HEK293 (cell line): ENCODE results near the gene TBL1XR1.

Source experiments
- CTCF ChIA-PET: fragments of 350-600 bp; formaldehyde crosslinking; extraction: SDS; loops from one replicate; lab custom pipeline; 2021; ENCODE audit warnings: antibody characterized with exemption; lab: Yijun Ruan, JAX
- POLR2A ChIA-PET: fragments of 300-600 bp; formaldehyde crosslinking; extraction: SDS; loops from one replicate; lab custom pipeline; 2020; ENCODE audit warnings: antibody characterized with exemption, inconsistent platforms; lab: Yijun Ruan, JAX
- H3K27ac ChIP-seq: fragments of 200-500 bp; sonication (Bioruptor generic); 2 replicates; pipeline ENCODE4 v1.5.1; 2014; ENCODE audit warnings: low read depth, low read length, control low read depth, inconsistent platforms; ENCODE audit errors: extremely low read depth
- H3K36me3 ChIP-seq, 2 experiments: fragments of 200-500 bp in 1 of 2; sonication (Bioruptor generic) in 1 of 2; 1 replicate in 1 of 2; 2 replicates in 1 of 2; pipeline ENCODE4 v1.5.1; 2014 to 2017; ENCODE audit warnings: inconsistent platforms in 2 of 2, low read length in 2 of 2; ENCODE audit not compliant: control insufficient read depth in 2 of 2, insufficient read depth in 1 of 2
- H3K4me1 ChIP-seq: fragments of 200-500 bp; sonication (Bioruptor generic); 2 replicates; pipeline ENCODE4 v1.5.1; 2014; ENCODE audit warnings: mild to moderate bottlenecking, low read length, inconsistent platforms; ENCODE audit not compliant: control insufficient read depth, insufficient read depth
- H3K4me3 ChIP-seq: 2 replicates; pipeline ENCODE4 v1.5.1; 2011; ENCODE audit warnings: low read depth, mild to moderate bottlenecking, control low read depth, low read length, moderate library complexity
- H3K9me3 ChIP-seq: fragments of 200-500 bp; sonication (Bioruptor generic); 2 replicates; pipeline ENCODE4 v1.5.1; 2014; ENCODE audit warnings: low read depth, low read length, inconsistent platforms; ENCODE audit not compliant: control insufficient read depth, insufficient read depth
- FEZF1 ChIP-seq: fragments of 450-650 bp; formaldehyde crosslinking; IDR thresholded peaks from 2 replicates; pipeline ENCODE4 v1.5.1; 2016; ENCODE audit warnings: missing biosample characterization, missing genetic modification characterization
- GLIS2 ChIP-seq: fragments of 450-650 bp; formaldehyde crosslinking; IDR thresholded peaks from 2 replicates; pipeline ENCODE4 v1.5.1; 2016; ENCODE audit warnings: missing biosample characterization, missing genetic modification characterization
- HOXD13 ChIP-seq: sonication (generic); formaldehyde crosslinking; IDR thresholded peaks from 2 replicates; pipeline ENCODE4 v1.8.0; 2022; ENCODE audit warnings: missing genetic modification reagents, borderline replicate concordance
- KLF7 ChIP-seq: fragments of 450-650 bp; formaldehyde crosslinking; IDR thresholded peaks from 2 replicates; pipeline ENCODE4 v1.5.1; 2016; ENCODE audit warnings: missing biosample characterization, missing genetic modification characterization, borderline replicate concordance
- OVOL3 ChIP-seq: fragments of 450-650 bp; formaldehyde crosslinking; IDR thresholded peaks from 2 replicates; pipeline ENCODE4 v1.5.1; 2016; ENCODE audit warnings: missing biosample characterization, missing genetic modification characterization
- PRDM1 ChIP-seq: fragments of 450-650 bp; formaldehyde crosslinking; IDR thresholded peaks from 2 replicates; pipeline ENCODE4; 2016; ENCODE audit warnings: missing biosample characterization, missing genetic modification characterization
- RBAK ChIP-seq: fragments of 450-650 bp; formaldehyde crosslinking; IDR thresholded peaks from 2 replicates; pipeline ENCODE4 v1.5.1; 2016; ENCODE audit warnings: missing biosample characterization, missing genetic modification characterization
- SCRT2 ChIP-seq: fragments of 450-650 bp; formaldehyde crosslinking; IDR thresholded peaks from 2 replicates; pipeline ENCODE4 v1.5.1; 2016; ENCODE audit warnings: missing biosample characterization, missing genetic modification characterization
- SETDB1 ChIP-seq: IDR thresholded peaks from one replicate; pipeline ENCODE4 v1.6.1; 2017; ENCODE audit warnings: mild to moderate bottlenecking, low read length, moderate library complexity, mixed read lengths; ENCODE audit not compliant: insufficient read length
- SP2 ChIP-seq: fragments of 450-650 bp; formaldehyde crosslinking; IDR thresholded peaks from 2 replicates; pipeline ENCODE4 v1.5.1; 2016; ENCODE audit warnings: missing biosample characterization, missing genetic modification characterization
- ZNF114 ChIP-seq: fragments of 450-650 bp; formaldehyde crosslinking; IDR thresholded peaks from 2 replicates; pipeline ENCODE4 v1.5.0; 2017; ENCODE audit warnings: missing biosample characterization, missing genetic modification characterization
- ZNF121 ChIP-seq: fragments of 450-650 bp; formaldehyde crosslinking; IDR thresholded peaks from 2 replicates; pipeline ENCODE4 v1.5.1; 2016; ENCODE audit warnings: missing biosample characterization, missing genetic modification characterization
- ZNF169 ChIP-seq: fragments of 450-650 bp; formaldehyde crosslinking; IDR thresholded peaks from 2 replicates; pipeline ENCODE4 v1.5.1; 2016; ENCODE audit warnings: missing biosample characterization, missing genetic modification characterization
- ZNF19 ChIP-seq: fragments of 450-650 bp; formaldehyde crosslinking; IDR thresholded peaks from 2 replicates; pipeline ENCODE4; 2016; ENCODE audit warnings: missing biosample characterization, missing genetic modification characterization, low read depth
- ZNF248 ChIP-seq: fragments of 450-650 bp; formaldehyde crosslinking; IDR thresholded peaks from 2 replicates; pipeline ENCODE4 v1.5.1; 2017; ENCODE audit warnings: missing biosample characterization, missing genetic modification characterization
- ZNF266 ChIP-seq: fragments of 450-650 bp; formaldehyde crosslinking; IDR thresholded peaks from 2 replicates; pipeline ENCODE4 v1.5.1; 2016; ENCODE audit warnings: missing biosample characterization, missing genetic modification characterization, low read depth
- ZNF350 ChIP-seq: fragments of 450-650 bp; formaldehyde crosslinking; IDR thresholded peaks from 2 replicates; pipeline ENCODE4 v1.5.0; 2017; ENCODE audit warnings: missing biosample characterization, mild to moderate bottlenecking, missing genetic modification characterization
- ZNF624 ChIP-seq: fragments of 450-650 bp; formaldehyde crosslinking; IDR thresholded peaks from 2 replicates; pipeline ENCODE4 v1.5.1; 2017; ENCODE audit warnings: missing biosample characterization, missing genetic modification characterization
- ZNF660 ChIP-seq: fragments of 450-650 bp; IDR thresholded peaks from 2 replicates; pipeline ENCODE4 v1.5.1; 2018; ENCODE audit warnings: missing biosample characterization, mild to moderate bottlenecking, missing genetic modification characterization
- ZNF664 ChIP-seq: fragments of 450-650 bp; formaldehyde crosslinking; IDR thresholded peaks from 2 replicates; pipeline ENCODE4 v1.5.1; 2016; ENCODE audit warnings: missing biosample characterization, missing genetic modification characterization
- ZNF707 ChIP-seq: fragments of 450-650 bp; formaldehyde crosslinking; IDR thresholded peaks from 2 replicates; pipeline ENCODE4 v1.5.1; 2016; ENCODE audit warnings: missing biosample characterization, missing genetic modification characterization
- ZNF747 ChIP-seq: fragments of 450-650 bp; formaldehyde crosslinking; IDR thresholded peaks from 2 replicates; pipeline ENCODE4 v1.5.1; 2016; ENCODE audit warnings: missing biosample characterization, missing genetic modification characterization
- TF ChIP-seq, protein P1 (sequence below): fragments of 450-650 bp; formaldehyde crosslinking; optimal IDR thresholded peaks from 2 replicates; pipeline ENCODE3; 2016; ENCODE audit warnings: missing biosample characterization, mild to moderate bottlenecking, missing genetic modification characterization
- TF ChIP-seq, protein P2 (sequence below): fragments of 450-650 bp; formaldehyde crosslinking; IDR thresholded peaks from 2 replicates; pipeline ENCODE4 v1.5.1; 2016; ENCODE audit warnings: missing biosample characterization, missing genetic modification characterization
- TF ChIP-seq, protein P3 (sequence below): fragments of 450-650 bp; formaldehyde crosslinking; IDR thresholded peaks from 2 replicates; pipeline ENCODE4 v1.5.1; 2016; ENCODE audit warnings: missing biosample characterization, missing genetic modification characterization
- TF ChIP-seq, protein P4 (sequence below): fragments of 450-650 bp; IDR thresholded peaks from 2 replicates; pipeline ENCODE4 v1.5.1; 2018; ENCODE audit warnings: missing biosample characterization, missing genetic modification characterization
- TF ChIP-seq, protein P5 (sequence below): fragments of 450-650 bp; formaldehyde crosslinking; IDR thresholded peaks from 2 replicates; pipeline ENCODE4 v1.5.1; 2016; ENCODE audit warnings: missing biosample characterization, missing genetic modification characterization

The TBL1XR1 gene

DNA sequence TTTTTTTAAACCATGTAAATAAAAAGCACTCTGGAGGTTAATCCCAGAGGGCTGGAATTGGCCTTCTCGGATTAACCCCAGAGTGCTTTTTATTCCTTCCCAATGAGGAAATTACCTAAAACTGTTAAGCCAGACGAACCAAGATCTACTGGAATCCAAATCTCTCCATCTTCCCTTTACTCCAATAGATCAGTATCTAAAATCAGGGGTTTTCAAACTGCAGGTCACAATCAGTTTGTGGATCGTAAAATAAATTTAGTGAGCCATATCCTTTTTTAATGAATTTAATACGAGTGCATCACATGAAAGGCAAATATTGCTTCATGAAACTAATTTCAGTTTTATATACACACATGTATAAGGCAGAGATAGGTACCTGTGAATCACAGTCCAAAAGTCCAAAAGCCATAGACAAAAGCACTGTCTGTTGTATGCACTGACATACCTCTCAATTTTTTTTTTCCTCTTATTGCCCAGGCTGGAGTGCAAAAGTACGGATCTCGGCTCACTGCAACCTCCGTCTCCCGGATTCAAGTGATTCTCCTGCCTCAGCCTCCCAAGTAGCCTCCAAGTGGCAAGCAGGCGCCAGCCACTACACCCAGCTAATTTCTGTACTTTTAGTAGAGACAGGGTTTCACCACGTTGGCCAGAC, 61.3 kb downstream of the TBL1XR1 start:
- H3K4me1 ChIP-seq, result no peaks in the 10 kb centered on the region

DNA sequence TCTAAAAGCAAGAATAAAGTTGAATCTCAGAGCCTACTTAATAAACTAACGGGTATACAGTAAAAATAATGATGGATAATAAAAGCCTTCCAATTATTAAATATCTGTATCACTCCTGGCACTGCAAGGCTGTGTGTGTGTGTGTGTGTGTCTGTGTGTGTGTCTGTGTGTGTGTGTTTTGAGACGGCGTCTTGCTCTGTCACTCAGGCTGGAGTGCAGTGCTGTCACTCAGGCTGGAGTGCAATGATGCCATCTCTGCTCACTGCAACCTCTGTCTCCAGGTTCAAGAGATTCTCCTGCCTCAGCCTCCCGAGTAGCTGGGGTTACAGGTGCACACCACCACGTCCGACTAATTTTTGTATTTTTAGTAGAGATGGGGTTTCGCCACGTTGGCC, 62.5 kb downstream of the TBL1XR1 start:
- TF ChIP-seq GLIS2 (tag by site-specific recombination) (no peak), HOXD13 (CRISPR knock-in tag) (no peak), ZNF747 (tag by site-specific recombination) (no peak), SP2 (tag by site-specific recombination) (no peak), OVOL3 (tag by site-specific recombination) (no peak), ZNF266 (tag by site-specific recombination) (no peak), FEZF1 (tag by site-specific recombination) (no peak), ZNF664 (no peak), RBAK (tag by site-specific recombination) (no peak), ZNF114 (tag by site-specific recombination) (no peak), ZNF169 (tag by site-specific recombination) (no peak), SCRT2 (no peak), ZNF350 (tag by site-specific recombination) (no peak), ZNF707 (tag by site-specific recombination) (no peak)
- TF ChIP-seq, protein P1, sequence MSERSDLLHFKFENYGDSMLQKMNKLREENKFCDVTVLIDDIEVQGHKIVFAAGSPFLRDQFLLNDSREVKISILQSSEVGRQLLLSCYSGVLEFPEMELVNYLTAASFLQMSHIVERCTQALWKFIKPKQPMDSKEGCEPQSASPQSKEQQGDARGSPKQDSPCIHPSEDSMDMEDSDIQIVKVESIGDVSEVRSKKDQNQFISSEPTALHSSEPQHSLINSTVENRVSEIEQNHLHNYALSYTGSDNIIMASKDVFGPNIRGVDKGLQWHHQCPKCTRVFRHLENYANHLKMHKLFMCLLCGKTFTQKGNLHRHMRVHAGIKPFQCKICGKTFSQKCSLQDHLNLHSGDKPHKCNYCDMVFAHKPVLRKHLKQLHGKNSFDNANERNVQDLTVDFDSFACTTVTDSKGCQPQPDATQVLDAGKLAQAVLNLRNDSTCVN (tag by site-specific recombination), result no peak
- TF ChIP-seq, protein P2, sequence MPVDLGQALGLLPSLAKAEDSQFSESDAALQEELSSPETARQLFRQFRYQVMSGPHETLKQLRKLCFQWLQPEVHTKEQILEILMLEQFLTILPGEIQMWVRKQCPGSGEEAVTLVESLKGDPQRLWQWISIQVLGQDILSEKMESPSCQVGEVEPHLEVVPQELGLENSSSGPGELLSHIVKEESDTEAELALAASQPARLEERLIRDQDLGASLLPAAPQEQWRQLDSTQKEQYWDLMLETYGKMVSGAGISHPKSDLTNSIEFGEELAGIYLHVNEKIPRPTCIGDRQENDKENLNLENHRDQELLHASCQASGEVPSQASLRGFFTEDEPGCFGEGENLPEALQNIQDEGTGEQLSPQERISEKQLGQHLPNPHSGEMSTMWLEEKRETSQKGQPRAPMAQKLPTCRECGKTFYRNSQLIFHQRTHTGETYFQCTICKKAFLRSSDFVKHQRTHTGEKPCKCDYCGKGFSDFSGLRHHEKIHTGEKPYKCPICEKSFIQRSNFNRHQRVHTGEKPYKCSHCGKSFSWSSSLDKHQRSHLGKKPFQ (tag by site-specific recombination), result no peak
- TF ChIP-seq, protein P3, sequence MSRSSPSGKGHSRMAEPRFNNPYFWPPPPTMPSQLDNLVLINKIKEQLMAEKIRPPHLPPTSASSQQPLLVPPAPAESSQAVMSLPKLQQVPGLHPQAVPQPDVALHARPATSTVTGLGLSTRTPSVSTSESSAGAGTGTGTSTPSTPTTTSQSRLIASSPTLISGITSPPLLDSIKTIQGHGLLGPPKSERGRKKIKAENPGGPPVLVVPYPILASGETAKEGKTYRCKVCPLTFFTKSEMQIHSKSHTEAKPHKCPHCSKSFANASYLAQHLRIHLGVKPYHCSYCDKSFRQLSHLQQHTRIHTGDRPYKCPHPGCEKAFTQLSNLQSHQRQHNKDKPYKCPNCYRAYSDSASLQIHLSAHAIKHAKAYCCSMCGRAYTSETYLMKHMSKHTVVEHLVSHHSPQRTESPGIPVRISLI (tag by site-specific recombination), result no peak
- TF ChIP-seq, protein P4, sequence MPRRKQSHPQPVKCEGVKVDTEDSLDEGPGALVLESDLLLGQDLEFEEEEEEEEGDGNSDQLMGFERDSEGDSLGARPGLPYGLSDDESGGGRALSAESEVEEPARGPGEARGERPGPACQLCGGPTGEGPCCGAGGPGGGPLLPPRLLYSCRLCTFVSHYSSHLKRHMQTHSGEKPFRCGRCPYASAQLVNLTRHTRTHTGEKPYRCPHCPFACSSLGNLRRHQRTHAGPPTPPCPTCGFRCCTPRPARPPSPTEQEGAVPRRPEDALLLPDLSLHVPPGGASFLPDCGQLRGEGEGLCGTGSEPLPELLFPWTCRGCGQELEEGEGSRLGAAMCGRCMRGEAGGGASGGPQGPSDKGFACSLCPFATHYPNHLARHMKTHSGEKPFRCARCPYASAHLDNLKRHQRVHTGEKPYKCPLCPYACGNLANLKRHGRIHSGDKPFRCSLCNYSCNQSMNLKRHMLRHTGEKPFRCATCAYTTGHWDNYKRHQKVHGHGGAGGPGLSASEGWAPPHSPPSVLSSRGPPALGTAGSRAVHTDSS (tag by site-specific recombination), result no peak
- TF ChIP-seq, protein P5, sequence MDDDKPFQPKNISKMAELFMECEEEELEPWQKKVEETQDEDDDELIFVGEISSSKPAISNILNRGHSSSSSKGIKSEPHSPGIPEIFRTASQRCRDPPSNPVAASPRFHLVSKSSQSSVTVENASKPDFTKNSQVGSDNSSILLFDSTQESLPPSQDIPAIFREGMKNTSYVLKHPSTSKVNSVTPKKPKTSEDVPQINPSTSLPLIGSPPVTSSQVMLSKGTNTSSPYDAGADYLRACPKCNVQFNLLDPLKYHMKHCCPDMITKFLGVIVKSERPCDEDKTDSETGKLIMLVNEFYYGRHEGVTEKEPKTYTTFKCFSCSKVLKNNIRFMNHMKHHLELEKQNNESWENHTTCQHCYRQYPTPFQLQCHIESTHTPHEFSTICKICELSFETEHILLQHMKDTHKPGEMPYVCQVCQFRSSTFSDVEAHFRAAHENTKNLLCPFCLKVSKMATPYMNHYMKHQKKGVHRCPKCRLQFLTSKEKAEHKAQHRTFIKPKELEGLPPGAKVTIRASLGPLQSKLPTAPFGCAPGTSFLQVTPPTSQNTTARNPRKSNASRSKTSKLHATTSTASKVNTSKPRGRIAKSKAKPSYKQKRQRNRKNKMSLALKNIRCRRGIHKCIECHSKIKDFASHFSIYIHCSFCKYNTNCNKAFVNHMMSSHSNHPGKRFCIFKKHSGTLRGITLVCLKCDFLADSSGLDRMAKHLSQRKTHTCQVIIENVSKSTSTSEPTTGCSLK (tag by site-specific recombination), result no peak
- Histone ChIP-seq H3K4me3 (no peak overlapping the region), H3K4me1 (no peaks in the 10 kb centered on the region), H3K9me3 (no peaks in the 10 kb centered on the region), H3K36me3 (peaks cover 0 to 3% of the 10 kb centered on the region in 2 experiments; a peak in 1 of 3 replicates), H3K27ac (no peak overlapping the region)
- POLR2A ChIA-PET, result no interaction called here
- CTCF ChIA-PET, result no interaction called here

More for the DNA sequence above, 61.3 kb downstream of the TBL1XR1 start:
- Histone ChIP-seq H3K27ac (no peak overlapping the region), H3K4me3 (no peak overlapping the region), H3K36me3 (peaks cover 0 to 3% of the 10 kb centered on the region in 2 experiments; a peak in 1 of 3 replicates), H3K9me3 (no peaks in the 10 kb centered on the region)
- ChIA-PET POLR2A (no interaction called here), CTCF (no interaction called here)
- no peak for TF ChIP-seq ZNF660
- TF ChIP-seq KLF7 (tag by site-specific recombination), result no peak
- TF ChIP-seq PRDM1 (tag by site-specific recombination), result no peak
- no peak for TF ChIP-seq ZNF19 (tag by site-specific recombination)
- TF ChIP-seq ZNF248, result no peak
- TF ChIP-seq ZNF121 (tag by site-specific recombination), result no peak
- TF ChIP-seq ZNF624 (tag by site-specific recombination), result no peak
- peak; percentile 23 for TF ChIP-seq SETDB1
